NOMO-1 treated with dmso at 0.1 percent for 144 hours (cell line): ENCODE measurements around the gene MEAF6.
A peak's percentile ranks its signal among the peaks of the same experiment; 100 is the strongest.

Experiments used
- DNase-seq: peaks from one replicate; lab custom pipeline; 2025; ENCODE audit not compliant: unreplicated experiment; lab: John Stamatoyannopoulos, UW

The MEAF6 gene

DNA sequence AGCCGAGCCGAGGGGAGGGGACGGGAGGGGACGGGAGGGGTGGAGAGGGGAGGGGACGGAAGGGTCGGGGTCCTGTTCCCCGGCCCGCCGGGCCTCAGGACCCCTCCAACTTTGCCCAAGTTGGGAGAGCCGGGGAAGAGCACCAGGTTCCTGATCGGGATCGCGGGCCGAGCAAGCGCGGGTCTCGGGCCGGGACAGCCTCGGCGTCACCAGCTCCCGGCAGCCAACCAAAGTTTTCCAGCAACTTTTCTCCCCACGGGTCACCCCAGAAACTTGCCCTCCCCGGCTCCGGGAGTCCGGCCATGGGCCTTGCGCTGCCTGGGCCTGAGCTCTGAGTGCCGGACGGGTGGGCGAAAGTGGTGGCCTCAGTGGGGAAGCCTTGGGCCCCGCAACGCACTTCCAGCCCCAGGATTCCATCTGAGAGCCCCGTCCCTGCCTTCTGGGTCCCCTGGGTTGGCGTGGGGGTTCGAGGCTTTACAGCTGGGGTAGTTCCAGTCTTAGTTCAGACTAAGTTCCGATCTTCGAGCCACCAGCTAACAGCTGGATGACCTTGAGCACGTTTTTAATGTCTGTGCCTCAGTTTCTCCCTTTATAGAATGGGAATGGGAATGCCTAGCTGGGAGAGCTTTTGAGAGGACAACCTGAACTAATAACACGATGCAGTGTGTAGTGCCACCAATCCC, 39.7 kb downstream of the MEAF6 start:
- DNase-seq: no peak

DNA sequence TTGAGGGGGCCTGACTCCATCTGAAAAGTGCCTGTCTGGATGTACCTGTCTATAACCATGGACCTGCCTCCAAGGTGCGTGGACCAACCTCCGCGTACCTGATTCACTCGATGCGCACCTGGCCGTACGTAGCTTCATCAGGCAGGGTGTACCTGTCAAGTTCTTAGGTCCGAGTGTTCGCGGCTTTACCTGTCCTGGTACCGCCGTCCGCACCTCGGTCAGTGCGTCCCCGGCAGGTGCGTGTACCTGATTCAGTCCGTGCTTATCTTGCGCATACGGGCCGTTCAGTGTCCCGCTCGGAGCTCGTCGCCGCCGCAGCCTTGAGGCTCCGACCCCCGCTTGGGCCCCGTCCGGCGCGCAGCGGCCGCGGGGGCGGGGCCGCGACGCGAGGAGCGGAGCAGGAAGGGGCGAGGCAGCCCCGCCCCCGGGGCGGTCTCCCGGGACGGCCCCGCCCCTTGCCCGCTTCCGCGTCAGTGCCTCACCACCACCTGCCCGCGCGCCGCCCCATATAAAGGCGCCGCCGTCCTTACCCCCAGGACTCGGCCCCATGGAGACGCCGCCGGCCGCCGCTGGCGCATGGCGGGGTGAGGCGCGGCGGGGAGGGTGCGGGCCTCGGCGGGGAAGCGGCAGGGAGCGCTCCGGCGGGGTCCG, 40.4 kb downstream of the MEAF6 start, which contains the start of gene ZC3H12A:
TSS of gene ZC3H12A (plus strand) at position 535 of the 651 bp plus-strand sequence. CDS start 917 bp downstream, outside the sequence.
- DNase-seq: peak; percentile 78

DNA sequence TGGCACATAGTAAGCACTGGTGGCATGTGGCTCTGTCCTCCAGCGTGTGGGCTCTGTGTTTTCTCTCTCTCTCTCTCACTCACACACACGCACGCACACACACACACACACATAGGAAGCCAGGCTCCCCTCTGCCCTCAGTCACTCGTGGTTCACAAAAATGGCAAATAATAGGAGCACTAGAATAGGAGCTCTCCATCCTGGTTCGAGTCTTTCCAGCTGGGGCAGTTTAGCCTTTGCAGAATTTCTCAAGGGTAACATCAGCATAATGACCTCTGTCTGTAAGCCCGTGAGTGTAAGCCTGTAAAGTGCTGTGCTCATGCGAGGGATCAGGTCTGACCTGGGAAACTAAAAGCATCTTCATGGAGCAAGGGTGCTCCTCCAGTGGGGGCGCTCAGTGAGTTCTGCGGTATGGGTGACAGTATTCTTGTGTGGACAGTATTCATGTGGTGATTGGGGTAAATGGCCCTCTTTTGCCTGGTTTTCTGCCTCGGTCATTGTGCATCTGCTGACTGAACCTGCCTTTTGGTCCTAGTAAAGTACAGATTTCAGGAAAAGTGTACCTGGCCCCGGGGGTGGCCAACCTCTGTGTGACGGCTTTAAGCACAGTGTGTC, 41.0 kb downstream of the MEAF6 start:
- DNase-seq: peak; percentile 8

DNA sequence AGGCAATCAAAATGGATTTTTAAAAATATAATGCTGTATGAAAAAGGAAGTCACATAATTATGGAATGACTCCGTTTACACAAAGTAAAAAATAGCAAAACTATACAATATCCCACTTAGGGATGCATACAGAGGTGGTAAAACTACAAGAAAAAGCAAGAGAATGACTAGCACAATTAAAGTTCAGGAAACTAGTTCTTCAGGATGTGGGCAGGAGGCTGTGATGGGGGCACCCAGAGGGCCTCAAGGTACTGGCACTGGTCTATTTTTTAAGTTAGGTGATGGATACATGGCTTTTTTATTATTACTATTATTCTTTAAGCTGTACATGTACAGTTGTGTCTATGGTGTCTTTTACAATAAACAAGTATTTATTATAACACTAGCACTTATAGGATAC, 41.6 kb downstream of the MEAF6 start:
- no peak for DNase-seq

DNA sequence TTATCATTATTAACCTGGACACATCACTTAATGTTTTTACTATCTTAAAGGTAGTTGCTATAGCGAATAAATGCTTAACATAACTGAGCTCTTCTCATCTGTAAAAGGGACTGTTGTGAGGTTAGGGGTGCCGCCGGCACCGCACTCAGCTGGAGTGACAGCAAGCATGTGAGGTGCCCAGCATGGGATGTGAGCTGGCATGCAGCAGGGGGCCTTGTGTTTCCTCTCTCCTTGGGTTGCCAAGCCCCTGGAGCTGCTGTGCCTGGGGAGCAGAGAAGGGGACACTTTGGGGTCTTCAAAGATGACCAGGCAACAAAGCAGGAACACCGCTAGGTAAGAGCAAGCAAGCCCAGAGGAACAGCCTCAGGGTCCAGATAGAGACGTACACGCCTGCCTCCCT, 42.3 kb downstream of the MEAF6 start:
- no peak for DNase-seq

DNA sequence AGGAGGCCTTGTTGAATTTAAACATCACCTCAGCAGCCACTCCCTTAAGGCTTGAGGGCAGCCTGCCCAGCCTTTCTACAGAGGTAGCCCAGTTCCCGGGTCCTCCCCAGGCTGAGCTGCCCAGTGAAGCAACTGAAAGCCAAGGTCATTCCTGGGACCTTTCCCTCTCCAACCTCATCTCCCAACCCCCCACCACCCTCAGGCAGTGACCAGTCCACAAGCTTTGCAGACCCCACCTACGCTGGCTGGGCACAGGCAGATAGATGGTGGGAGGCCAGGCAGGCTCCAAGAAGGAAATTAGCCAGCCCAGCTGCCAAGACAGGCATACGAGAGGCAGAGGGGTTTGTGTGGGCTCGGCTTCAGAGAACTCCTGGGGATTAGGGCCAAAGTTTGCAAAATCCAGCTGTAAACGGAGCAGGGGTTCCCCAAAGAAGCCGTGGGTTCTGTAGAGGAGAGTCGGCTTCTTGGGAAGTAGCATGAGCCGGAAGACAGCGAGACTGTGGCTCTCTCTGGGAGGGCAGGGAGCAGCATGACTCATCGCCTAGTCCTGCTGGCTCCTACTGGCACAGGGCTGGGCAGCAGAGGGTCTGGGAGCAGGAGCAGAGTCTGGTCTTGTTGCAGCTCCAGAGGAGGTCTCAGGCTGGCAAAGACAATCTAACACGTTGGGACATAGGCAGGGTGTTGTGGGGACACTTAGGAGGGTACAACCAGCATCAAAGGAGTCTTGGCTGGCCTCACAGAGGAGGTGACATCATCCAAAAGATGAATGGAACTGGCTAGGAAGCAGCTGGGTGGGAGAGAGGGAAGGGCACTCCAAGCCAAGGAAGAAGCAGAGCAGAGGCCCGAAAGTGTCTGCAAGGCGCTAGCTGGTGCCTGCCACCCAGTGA, 43.0 kb downstream of the MEAF6 start:
- no peak for DNase-seq

DNA sequence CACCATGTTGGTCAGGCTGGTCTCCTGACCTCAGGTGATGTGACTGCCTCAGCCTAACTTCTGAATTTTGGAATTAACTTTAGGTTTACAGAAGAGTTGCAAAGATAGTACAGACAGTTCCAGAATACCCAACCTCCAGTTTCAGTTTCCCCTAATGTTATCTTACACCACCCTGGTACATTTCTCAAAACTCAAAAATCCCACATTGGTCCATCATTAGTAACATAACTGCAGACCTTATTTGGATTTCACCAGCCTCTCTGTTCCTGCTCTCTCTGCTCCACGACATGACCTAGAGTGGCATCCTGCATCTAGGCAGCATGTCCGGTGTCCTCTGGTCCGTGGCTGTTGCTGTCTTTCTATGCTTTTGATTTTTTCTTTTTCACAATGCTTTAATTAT, 45.2 kb downstream of the MEAF6 start:
- no peak for DNase-seq

DNA sequence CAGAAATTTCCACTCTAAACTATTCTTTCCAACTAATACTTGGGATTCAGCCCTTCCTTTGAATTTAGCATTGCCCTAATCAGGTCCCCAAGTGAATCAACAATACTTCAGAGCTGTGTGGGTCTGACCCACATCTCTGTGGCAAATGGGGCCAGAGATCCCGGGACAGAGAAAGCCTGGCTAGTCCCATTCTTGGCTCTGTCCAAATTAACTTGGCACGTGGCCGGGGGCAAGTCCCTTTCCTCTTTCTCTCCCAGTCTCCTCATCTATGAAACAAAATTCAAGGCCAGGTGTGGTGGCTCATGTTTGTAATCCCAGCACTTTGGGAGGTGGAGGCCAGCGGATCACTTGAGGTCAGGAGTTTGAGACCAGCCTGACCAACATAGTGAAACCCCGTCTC, 46.5 kb downstream of the MEAF6 start:
- no peak for DNase-seq

DNA sequence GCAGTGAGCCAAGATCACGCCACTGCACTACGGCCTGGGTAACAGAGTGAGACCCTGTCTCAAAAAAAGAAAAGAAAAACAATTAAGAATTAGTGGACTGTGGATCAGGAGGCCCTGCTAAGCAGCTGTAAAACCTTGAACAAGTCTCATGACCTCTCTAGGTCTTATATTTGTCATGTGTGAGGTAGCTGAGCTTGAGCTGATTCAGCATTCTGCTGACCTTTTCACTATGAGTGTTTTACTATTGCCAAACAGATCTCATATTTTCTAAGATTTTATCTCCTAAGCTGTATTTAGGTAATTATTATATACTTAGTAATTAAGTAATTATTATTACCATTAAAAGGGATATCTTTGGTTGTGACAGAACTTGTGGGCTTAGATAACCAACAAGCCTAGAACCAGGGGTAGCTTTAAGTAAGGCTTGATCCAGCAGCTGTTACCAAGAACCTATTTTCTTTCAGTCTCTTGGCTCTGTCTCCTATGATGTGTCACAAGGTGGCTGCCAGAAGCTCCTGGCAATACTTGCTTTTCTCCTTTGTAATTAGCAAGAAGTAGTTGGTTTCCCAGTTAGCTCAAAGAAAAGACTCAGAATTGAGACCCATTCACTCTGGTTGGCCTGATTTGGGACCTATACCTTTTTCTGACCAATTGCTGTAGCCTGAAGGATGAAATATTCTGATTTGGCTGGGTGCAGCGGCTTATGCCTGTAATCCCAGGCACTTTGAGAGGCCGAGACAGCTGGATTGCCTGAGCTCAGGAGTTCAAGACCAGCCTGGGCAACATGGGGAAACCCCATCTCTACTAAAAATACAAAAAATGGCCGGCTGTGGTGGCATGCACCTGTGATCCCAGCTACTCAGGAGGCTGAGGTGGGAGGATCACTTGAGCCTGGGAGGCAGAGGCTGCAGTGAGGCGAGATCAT, 48.7 kb downstream of the MEAF6 start:
- DNase-seq: no peak

DNA sequence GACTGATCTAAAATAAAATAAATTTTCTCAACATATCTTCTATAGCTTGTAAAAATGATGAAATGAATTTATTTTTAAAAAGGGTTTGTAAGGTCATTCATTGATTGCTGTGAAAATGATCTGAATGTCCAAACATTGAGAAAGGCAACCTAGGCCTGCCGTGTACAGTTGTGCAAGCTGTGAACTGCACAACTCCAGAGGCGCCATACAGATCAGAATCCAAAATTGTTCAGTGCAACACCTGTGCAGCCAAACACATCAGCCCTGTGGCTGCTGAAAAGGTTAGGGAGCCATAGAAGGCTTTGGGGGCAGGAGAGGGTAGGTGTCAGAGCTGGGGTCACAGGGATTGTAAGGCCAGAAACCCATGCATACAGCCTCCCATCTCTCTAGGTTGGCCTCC, 50.1 kb downstream of the MEAF6 start:
- no peak for DNase-seq

DNA sequence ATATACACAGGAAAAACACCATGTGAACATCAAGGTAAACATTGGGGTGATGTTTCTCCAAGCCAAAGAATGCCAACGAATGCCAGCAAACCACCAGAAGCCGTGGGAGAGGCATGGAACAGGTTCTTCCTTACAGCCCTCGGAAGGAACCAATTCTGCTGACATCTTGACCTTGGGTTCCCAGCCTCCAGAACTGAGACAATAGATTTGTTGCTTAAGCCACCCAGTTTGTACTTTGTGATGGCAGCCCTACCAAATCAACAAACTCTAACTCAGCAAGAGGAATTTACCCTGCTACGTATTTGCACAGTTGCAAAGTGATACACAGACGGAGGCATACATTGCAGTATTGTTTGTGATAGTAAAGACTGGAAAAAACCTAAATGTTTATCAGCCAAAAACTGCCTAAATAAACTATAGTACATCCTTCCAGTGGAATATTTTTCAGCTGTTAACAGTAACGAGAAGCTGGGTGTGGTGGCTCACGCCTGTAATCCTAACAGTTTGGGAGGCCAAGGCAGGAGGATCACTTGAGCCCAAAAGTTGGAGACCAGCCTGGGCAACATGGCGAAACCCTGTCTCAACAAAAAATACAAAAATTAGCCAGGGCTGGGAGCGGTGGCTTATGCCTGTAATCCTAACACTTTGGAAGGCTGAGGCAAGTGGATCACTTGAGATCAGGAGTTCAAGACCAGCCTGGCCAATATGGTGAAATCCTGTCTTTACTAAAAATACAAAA, 52.7 kb downstream of the MEAF6 start:
- no peak for DNase-seq

DNA sequence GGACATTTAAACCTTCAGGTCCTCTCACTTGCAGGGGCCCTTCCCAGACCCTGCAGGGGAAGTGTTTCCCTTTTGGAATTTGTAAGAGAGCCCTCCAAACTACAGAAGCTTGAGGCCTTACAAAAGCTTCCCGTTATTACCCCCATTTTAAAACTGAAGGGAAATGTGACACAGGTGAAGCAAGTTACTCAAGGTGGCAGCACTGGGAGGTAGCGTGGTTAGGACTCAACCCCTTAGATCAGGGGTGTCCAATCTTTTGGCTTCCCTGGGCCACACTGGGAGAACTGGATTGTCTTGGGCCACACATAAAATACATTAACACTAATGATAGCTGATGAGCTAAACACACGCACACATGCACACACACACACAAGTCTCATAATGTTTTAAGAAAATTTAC, 56.0 kb downstream of the MEAF6 start:
- no peak for DNase-seq

DNA sequence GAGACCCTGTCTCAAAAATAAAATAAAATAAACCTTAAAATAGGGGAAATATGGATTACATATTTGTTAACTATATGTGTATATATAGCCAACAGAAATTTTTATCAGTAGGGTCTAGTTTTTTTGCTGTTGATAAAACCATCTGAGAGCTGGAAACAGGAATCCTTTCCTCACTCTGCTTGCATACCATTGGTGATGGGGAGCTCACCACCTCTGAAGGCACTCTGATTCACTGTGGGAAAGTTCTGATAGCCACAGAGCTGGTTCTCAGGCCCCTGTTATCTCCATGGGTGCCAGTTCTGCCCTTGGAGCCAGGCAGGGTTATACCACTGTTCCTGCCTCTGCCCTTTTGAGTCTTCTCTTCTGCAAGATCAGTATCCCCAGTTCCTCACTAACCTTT, 58.0 kb downstream of the MEAF6 start:
- DNase-seq: no peak

DNA sequence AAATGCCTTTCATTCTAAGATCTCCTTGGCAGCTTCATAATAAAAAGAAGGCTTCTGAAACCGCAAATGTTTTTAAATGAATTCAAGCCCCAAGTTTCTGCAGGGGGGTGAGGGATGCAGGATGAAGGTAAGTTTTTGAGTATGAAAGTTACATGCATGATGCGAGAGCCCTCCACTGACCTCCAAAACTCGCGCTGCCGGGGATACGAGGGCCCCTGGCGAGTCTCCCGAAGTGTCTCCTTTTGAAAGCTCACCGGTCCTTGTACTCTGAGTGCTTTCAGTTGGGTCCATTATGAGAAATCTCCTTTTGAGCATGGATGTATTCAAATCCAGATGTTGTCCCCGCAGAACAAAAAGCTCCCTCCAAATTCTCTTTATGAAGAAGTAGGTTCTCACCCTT, 59.0 kb downstream of the MEAF6 start:
- DNase-seq: no peak

DNA sequence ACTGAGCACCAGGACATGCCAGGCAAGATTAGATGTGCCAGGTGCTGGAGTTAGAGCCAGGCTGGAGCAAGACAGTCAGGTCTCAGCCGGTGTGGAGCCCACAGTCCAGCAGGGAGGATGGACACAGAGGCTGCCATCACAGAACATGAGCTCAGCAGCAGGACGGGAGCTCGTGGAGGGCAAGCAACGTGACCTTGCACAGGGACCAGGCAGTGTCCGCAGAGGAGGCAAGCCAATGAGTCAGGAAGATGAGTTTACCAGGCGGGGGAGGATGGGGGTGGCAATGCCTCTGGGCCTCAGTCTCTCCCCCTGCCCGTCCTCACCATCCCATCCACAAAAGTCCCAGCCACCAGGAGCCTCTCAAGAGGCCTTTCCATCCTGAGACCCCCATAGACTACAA, 60.9 kb downstream of the MEAF6 start:
- no peak for DNase-seq

DNA sequence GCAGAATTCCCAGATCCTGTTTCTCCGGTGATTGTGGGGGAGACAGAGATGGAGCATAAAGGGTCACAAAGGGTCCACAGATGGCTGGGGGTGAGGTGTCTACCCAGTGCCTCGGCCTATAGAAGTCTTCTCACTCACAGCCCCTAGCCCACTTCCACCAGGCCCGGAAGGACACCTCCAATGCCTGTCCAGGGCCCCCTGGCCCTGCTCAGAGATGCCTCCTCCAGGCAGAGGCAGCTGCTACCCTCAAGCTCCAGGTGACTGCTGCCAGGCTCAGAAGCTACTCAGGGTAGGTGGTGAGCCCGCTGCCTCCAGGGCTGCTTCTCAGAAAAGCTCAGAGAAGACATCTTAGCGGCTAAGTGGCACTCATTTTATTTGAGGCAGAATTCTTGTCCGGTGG, 62.1 kb downstream of the MEAF6 start:
- DNase-seq: no peak

DNA sequence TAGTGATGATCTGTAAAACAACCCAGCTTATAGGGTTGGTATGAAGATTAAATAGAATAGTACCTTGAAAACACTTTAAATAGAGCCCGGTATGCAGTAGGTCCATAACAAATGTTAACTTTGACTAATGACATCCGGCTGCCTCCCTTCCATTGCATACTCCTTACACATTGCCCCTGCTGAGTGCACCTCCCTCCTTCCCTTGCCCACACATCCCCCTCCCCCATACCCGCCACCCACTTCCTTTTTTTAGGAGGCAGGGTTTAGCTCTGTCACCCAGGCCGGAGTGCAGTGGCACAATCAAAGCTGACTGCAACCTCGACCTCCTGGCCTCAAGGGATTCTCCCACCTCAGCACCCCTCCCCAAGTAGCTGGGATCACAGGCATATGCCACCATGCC, 64.6 kb downstream of the MEAF6 start:
- peak; percentile 64 for DNase-seq

DNA sequence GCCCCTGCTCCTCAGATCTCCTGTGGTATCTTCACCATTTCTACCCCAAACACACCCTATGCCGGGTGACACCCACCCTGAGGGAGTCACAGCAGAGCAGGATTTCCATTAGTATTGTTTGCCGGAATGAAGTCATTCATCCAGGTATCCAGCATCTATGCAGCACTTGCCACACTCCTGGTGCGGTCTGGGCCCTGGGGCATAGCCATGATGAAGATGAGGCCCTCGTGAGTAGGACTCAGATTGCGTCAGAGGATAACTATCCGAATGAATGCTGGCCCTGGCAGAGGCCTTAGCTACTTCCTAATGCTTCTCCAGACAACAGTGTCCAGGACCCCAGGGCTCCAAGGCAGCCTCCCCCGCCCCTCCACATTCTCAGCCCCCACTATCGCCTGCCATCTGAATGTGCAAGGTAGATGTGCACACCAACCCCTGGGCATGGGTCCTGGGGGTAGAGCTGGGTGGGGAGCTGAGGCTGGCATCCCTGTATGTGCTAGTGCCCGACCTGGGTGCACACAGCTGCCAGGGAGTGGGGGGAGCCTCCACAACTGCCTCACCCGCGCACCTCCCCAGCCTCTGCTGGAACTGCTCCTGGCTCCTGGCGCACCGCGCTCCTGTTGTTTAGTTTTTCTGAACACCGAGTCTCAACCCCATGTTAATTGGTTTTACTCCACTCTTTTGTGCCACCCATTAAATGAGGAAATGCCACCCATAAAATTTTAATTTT, 65.7 kb downstream of the MEAF6 start:
- DNase-seq: no peak

DNA sequence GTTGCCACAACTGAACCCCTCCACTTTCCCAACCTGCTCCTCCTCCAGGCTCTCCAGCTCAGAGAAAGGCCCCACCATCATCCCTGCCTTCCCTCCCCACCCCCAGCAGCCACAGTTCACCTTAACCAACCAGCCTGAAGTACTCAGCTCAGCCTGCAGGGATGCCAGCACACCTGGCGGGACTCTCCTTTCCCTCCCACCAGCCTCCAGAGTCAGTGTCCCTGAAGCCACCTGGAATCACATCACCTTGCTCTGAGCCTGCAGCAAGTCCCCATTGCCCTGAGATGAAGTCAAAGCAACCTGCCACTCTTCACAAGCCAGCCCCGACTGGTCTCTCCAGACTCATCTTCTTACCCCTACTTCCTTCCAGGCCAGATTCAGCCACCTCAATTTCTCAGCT, 66.4 kb downstream of the MEAF6 start:
- DNase-seq: no peak
